Right lobe of liver (tissue), 6 donors: ENCODE measurements around the gene MACF1. TPM values are rescaled to one million over a fixed set of nuclear protein-coding genes. Genes with fewer than 3 reads are reported as not detected.

Source experiments
- ATAC-seq, 4 donors: fragments of 200-7000 bp; cut with Tn5 transposase; one replicate each; pipeline ENCODE4 v1.9.1; 2020; ENCODE audit warnings: mild to moderate bottlenecking in 4 of 4, moderate library complexity in 4 of 4
- DNase-seq, 3 donors: peaks; one replicate each; pipeline ENCODE4 v3.0.0-alpha.2; 2020
- H3K27ac ChIP-seq, 3 donors: fragments of 200-600 bp; one replicate each; pipeline ENCODE4 v1.8.0; 2022
- H3K27me3 ChIP-seq, 2 donors: fragments of 200-600 bp; one replicate each; pipeline ENCODE4 v1.8.0; 2022
- H3K36me3 ChIP-seq, 4 donors: fragments of 200-600 bp; sonication (generic) in 1 of 4; one replicate each; pipeline versions ENCODE4 v1.5.1 to v1.8.0; 2017 to 2022; ENCODE audit warnings: control low read depth in 1 of 4
- H3K4me1 ChIP-seq, 4 donors: fragments of 200-600 bp; sonication (generic) in 1 of 4; one replicate each; pipeline versions ENCODE4 v1.5.1 to v1.8.0; 2017 to 2022; ENCODE audit warnings: control low read depth in 1 of 4
- H3K4me3 ChIP-seq, 3 donors: fragments of 200-600 bp; one replicate each; pipeline ENCODE4 v1.8.0; 2022
- H3K9me3 ChIP-seq, 4 donors: fragments of 200-600 bp; sonication (generic) in 1 of 4; one replicate each; pipeline versions ENCODE4 v1.5.1 to v1.8.0; 2017 to 2022; ENCODE audit warnings: control low read depth in 1 of 4
- CTCF ChIP-seq, 4 donors: fragments of 200-600 bp in 3 of 4; fragments of 450-650 bp in 1 of 4; IDR thresholded peaks; one replicate each; pipeline versions ENCODE4 v1.5.1 to v1.8.0; 2016 to 2022; ENCODE audit warnings: antibody characterized with exemption in 4 of 4, mild to moderate bottlenecking in 2 of 4
- POLR2A ChIP-seq: fragments of 450-650 bp; IDR thresholded peaks from one replicate; pipeline ENCODE4 v1.6.1; 2017; ENCODE audit warnings: antibody characterized with exemption, mild to moderate bottlenecking
- WGBS: methylation state at CpG from one replicate; pipeline ENCODE4 v1.1.6; 2018; ENCODE audit warnings: low coverage, low lambda C conversion rate; ENCODE audit not compliant: insufficient coverage; ENCODE audit errors: missing lambda C conversion rate; 5-methylcytosine and 5-hydroxymethylcytosine counted together
- intact Hi-C, 2 donors: fragments of 100-400 bp; cut with DNase I; formaldehyde crosslinking; loops; one replicate each; pipeline versions ENCODE4 v1.11.2 to v1.14.1; 2022
- total RNA-seq, 6 experiments: library from RNA; depleted of rRNA in 2 of 6; stranded (reverse); fragments of >200 nt in 2 of 6; fragmentation: NEBNext Ultra II Directional in 3 of 6; extraction: Animal tissue kit (Norgen Biotek cat#: 25700) in 3 of 6; gene quantifications; one replicate each; pipeline versions ENCODE4 v1.1.0 to v1.2.4, GENCODE V29; 2016 to 2023
- donor health status: DM: no; HTN: yes; CAD: no.
- donor health status: DM: no; HTN: no; CAD: no.
- donor health status: DM: no; HTN: no; CAD: no.
- donor health status: DM: no; HTN: yes; CAD: no.
- donor health status: DM: no; HTN: yes; CAD: no.

The MACF1 gene
- total RNA-seq, 6 experiments from 2014 or later = 78.4 to 141 (median 100) TPM

GRCh38 chr1:39418236-39418635 is 213.7 kb downstream of the MACF1 start:
- Histone ChIP-seq H3K27me3 (no peaks in the 10 kb centered on the region), H3K27ac (no peak overlapping the region), H3K4me1 (no peaks in the 10 kb centered on the region), H3K4me3 (no peak overlapping the region), H3K36me3 (peaks cover 0 to 10% (median 5%) of the 10 kb centered on the region in 4 donors), H3K9me3 (no peaks in the 10 kb centered on the region)
- ATAC-seq (no peak), DNase-seq (no peak)
- WGBS = 87% methylated on average over 4 of the region's 4 CpGs
- intact Hi-C loops = no loop called here
- TF ChIP-seq CTCF (IDR thresholded peaks at IDR 0.05) (no peak), POLR2A (no peak)

GRCh38 chr1:39420493-39420892 is 216.0 kb downstream of the MACF1 start:
- ATAC-seq = no peak
- Histone ChIP-seq H3K36me3 (peaks cover 4 to 33% (median 10%) of the 10 kb centered on the region in 4 donors), H3K4me3 (no peak overlapping the region), H3K27me3 (no peaks in the 10 kb centered on the region), H3K27ac (no peak overlapping the region), H3K9me3 (no peaks in the 10 kb centered on the region), H3K4me1 (no peaks in the 10 kb centered on the region)
- intact Hi-C loops = no loop called here
- no peak for DNase-seq
- TF ChIP-seq CTCF (IDR thresholded peaks at IDR 0.05) (no peak), POLR2A (no peak)

- DNase-seq = no peak
- WGBS = 86% methylated on average over 4 of the region's 4 CpGs
- ATAC-seq = no peak
- TF ChIP-seq CTCF (IDR thresholded peaks at IDR 0.05) (no peak), POLR2A (no peak)
- no peaks in the 10 kb centered on the region for H3K27me3 ChIP-seq
- no peaks in the 10 kb centered on the region for H3K9me3 ChIP-seq
- H3K36me3 ChIP-seq = peaks cover 4 to 43% (median 12%) of the 10 kb centered on the region in 4 donors
- intact Hi-C loops = no loop called here
- H3K4me3 ChIP-seq = no peak overlapping the region
- no peak overlapping the region for H3K27ac ChIP-seq
- H3K4me1 ChIP-seq = no peaks in the 10 kb centered on the region
These were observed 218.1 kb downstream of the MACF1 start for GRCh38 chr1:39422614-39423013.

GRCh38 chr1:39425151-39425550 is 220.7 kb downstream of the MACF1 start:
- 94% methylated on average over 3 of the region's 3 CpGs for WGBS

More at GRCh38 chr1:39425151-39425550, 220.7 kb downstream of the MACF1 start:
- no peaks in the 10 kb centered on the region for H3K27me3 ChIP-seq
- H3K4me3 ChIP-seq = no peak overlapping the region
- TF ChIP-seq CTCF (IDR thresholded peaks at IDR 0.05) (no peak), POLR2A (no peak)
- ATAC-seq (no peak), DNase-seq (no peak)
- intact Hi-C loops = no loop called here
- no peaks in the 10 kb centered on the region for H3K9me3 ChIP-seq
- H3K4me1 ChIP-seq = no peaks in the 10 kb centered on the region
- H3K36me3 ChIP-seq = peaks cover 4 to 68% (median 27%) of the 10 kb centered on the region in 4 donors
- no peak overlapping the region for H3K27ac ChIP-seq
